Activated CD8-positive, alpha-beta memory T cell treated with anti-CD3 and anti-CD28 coated beads for 1 hour (primary cell): ENCODE measurements around the gene OR12D1.

Experiments used
- DNase-seq, 2 donors: peaks; one replicate each; pipeline ENCODE4 v3.0.0-alpha.2; 2020; ENCODE audit warnings: low read depth in 1 of 2; ENCODE audit errors: extremely low read depth in 1 of 2

The OR12D1 gene

DNA sequence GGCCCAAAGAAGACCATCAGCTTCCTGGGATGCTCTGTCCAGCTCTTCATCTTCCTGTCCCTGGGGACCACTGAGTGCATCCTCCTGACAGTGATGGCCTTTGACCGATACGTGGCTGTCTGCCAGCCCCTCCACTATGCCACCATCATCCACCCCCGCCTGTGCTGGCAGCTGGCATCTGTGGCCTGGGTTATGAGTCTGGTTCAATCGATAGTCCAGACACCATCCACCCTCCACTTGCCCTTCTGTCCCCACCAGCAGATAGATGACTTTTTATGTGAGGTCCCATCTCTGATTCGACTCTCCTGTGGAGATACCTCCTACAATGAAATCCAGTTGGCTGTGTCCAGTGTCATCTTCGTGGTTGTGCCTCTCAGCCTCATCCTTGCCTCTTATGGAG, 47.3 kb downstream of the OR12D1 start:
- DNase-seq, result no peak

DNA sequence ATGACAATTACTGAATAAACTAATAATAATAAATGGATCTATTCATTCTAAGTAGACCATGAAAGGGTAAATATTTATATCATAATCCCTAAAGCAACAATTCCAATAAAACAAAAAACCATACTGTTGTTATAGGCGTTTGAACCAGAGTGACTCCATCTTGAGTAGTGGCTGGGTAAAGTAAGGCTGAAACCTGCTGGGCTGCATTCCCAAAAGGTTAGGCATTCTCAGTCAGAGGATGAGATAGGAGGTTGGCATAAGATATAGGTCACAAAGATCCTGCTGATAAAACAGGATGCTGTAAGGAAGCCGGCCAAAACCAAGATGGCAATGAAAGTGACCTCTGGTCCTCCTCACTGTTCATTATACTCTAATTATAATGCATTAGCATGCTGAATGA, 50.6 kb downstream of the OR12D1 start:
- no peak for DNase-seq

DNA sequence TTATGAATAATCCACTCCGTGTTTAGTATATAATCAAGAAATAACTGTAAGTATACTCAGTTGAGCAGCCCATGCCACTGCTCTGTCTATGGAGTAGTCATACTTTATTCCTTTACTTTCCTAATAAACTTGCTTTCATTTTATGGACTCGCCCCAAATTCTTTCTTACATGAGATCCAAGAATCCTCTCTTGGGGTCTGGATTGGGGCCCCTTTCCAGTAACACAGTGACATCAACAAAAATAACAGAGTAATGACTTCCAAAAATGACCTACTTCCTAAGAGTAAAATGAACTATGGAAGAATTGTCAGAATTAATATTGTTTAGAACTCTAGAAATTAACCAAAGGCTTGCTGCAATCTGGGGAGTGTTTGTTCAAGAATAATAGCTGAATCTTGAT, 51.1 kb downstream of the OR12D1 start:
- no peak for DNase-seq

DNA sequence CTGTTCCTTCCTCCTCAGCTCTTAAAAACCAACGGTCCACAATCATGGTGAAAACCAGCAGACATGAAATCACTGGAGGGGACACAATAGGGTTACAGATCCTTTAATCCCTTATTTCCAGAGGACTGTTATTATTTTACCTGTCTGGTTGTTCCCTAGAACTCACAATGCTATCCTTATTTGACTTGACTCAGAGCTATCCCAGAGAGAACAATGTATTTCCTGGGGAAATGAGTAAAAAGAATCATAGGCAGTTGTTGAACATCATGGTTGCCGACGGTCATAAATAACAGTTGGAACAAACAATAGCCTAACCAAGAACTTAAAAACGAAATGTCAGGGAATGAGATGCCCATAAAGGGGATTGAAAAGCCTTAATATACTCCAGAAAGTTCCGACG, 51.5 kb downstream of the OR12D1 start:
- DNase-seq, result no peak
